Measurements from ENCODE around the gene TK1. TPM values are rescaled to one million over a fixed set of nuclear protein-coding genes. Genes with fewer than 3 reads are reported as not detected.

Gene TK1
- total RNA-seq, 4 donors from 2014 or later: 11.3 to 57.7 (median 34.3) TPM

DNA sequence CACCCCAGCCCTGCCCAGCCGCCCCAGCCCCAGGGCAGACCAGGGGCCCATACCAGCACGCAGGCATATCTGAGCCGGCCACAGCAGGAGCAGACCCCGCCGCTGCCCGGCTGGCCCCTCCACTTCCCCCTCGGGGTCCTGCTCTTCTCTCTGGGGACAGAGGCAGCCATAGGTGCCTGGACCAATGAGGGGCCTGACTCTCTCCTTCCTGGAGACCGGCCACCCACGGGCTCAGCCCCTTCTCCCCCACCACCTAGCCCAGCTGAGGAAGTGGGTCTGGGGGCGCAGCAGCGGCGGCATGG lies 62.1 kb downstream of the TK1 start:
- no peak for DNase-seq
- H3K9me3 ChIP-seq: no peaks in the 10 kb centered on the region
- TF ChIP-seq POLR2A (IDR thresholded peaks at IDR 0.05): no peak
- TF ChIP-seq, protein P1, sequence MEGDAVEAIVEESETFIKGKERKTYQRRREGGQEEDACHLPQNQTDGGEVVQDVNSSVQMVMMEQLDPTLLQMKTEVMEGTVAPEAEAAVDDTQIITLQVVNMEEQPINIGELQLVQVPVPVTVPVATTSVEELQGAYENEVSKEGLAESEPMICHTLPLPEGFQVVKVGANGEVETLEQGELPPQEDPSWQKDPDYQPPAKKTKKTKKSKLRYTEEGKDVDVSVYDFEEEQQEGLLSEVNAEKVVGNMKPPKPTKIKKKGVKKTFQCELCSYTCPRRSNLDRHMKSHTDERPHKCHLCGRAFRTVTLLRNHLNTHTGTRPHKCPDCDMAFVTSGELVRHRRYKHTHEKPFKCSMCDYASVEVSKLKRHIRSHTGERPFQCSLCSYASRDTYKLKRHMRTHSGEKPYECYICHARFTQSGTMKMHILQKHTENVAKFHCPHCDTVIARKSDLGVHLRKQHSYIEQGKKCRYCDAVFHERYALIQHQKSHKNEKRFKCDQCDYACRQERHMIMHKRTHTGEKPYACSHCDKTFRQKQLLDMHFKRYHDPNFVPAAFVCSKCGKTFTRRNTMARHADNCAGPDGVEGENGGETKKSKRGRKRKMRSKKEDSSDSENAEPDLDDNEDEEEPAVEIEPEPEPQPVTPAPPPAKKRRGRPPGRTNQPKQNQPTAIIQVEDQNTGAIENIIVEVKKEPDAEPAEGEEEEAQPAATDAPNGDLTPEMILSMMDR (IDR thresholded peaks at IDR 0.05): no peak
- peak overlapping the region in 1 of 4 donors; percentile 25 for H3K4me3 ChIP-seq
- peaks cover 15 to 65% (median 26%) of the 10 kb centered on the region in 3 donors for H3K36me3 ChIP-seq
- peaks cover 41 to 76% (median 47%) of the 10 kb centered on the region in 3 donors for H3K4me1 ChIP-seq
- peak overlapping the region in 3 of 4 donors; percentile 7 to 88 (median 86) for H3K27ac ChIP-seq
- intact Hi-C loops (cut with DNase I): no loop called here
- H3K27me3 ChIP-seq: peaks cover 0 to 5% (median 0%) of the 10 kb centered on the region in 4 donors
- WGBS, 2 donors: 39% methylated on average over 6 of the region's 12 CpGs; no CpG with 5 or more reads in 1 of the 2 donors

Small RNA genes lying within 50 kb of the gene (small RNA-seq; reads per million reads assigned to genes)
- gene AC087645.1: 0 reads per million in 4 donors

Other genes starting within 250 kb of the TK1 start
- 10 to 100 TPM in 1 of 4 donors, 1 to 10 TPM in 3; 2.6 to 10.9 (median 4.7) TPM for gene TNRC6C, start 228.3 kb downstream of the TK1 start, total RNA-seq
- gene TMC6, start 58.3 kb downstream of the TK1 start, total RNA-seq: 10 to 100 TPM; 13.3 to 39.6 (median 32.2) TPM
- gene TMC8, start 56.3 kb downstream of the TK1 start, total RNA-seq: 1 to 10 TPM in 3 of 4 donors, under 1 TPM in 1; 1.00 to 5.7 (median 1.5) TPM
- gene C17orf99, start 40.7 kb downstream of the TK1 start, total RNA-seq: under 1 TPM in 2 of 4 donors, not detected in 2; 0.19 to 0.21 TPM
- 10 to 100 TPM; 41.2 to 93.9 (median 75.7) TPM for gene SYNGR2, start 18.5 kb downstream of the TK1 start, total RNA-seq
- gene AFMID, start 310 bp upstream of the TK1 start, total RNA-seq: 10 to 100 TPM; 16.5 to 44.3 (median 30.3) TPM
- 10 to 100 TPM in 2 of 4 donors, 1 to 10 TPM in 2; 6.6 to 33.6 (median 21.0) TPM for gene BIRC5, start 27.2 kb upstream of the TK1 start, total RNA-seq
- gene TMEM235, start 44.6 kb upstream of the TK1 start, total RNA-seq: under 1 TPM in 1 of 4 donors, not detected in 3; 0.26 TPM
- gene SOCS3, start 173.0 kb upstream of the TK1 start, total RNA-seq: 10 to 100 TPM in 3 of 4 donors, 1 to 10 TPM in 1; 6.3 to 23.1 (median 17.1) TPM
- 10 to 100 TPM; 18.6 to 32.4 (median 23.0) TPM for gene PGS1, start 191.6 kb upstream of the TK1 start, total RNA-seq

Data from esophagus squamous epithelium (tissue), 5 donors.